HepG2 (cell line): ENCODE results near the gene IZUMO4. TPM values are rescaled to one million over a fixed set of nuclear protein-coding genes. Genes with fewer than 3 reads are reported as not detected.

Experiments
- CHD4 ChIP-seq: fragments of 200-600 bp; sonication (generic); IDR thresholded peaks from 2 replicates; pipeline ENCODE4 v1.7.0; 2017; ENCODE audit warnings: mild to moderate bottlenecking, low read length, borderline replicate concordance
- FOXA3 ChIP-seq: IDR thresholded peaks from 2 replicates; pipeline ENCODE4 v1.6.1; 2016; ENCODE audit warnings: missing genetic modification reagents, missing compliant biosample characterization
- MATR3 ChIP-seq: sonication (generic); formaldehyde crosslinking; IDR thresholded peaks from 2 replicates; pipeline ENCODE4 v1.4.0; 2020; ENCODE audit warnings: missing genetic modification reagents
- RBAK ChIP-seq: sonication (generic); formaldehyde crosslinking; IDR thresholded peaks from 2 replicates; pipeline ENCODE4 v1.5.1; 2020; ENCODE audit warnings: mild to moderate bottlenecking, missing genetic modification reagents
- ZBTB2 ChIP-seq: sonication (generic); formaldehyde crosslinking; IDR thresholded peaks from 2 replicates; pipeline ENCODE4 v1.8.0; 2022; ENCODE audit warnings: low read depth, missing genetic modification reagents
- ZFP62 ChIP-seq: sonication (generic); formaldehyde crosslinking; IDR thresholded peaks from 2 replicates; pipeline ENCODE4 v1.4.0; 2020; ENCODE audit warnings: missing genetic modification reagents
- ZFP90 ChIP-seq: sonication (generic); formaldehyde crosslinking; IDR thresholded peaks from 2 replicates; pipeline ENCODE4 v1.8.0; 2022; ENCODE audit warnings: missing genetic modification reagents, mild to moderate bottlenecking, inconsistent platforms, borderline replicate concordance
- ZNF10 ChIP-seq: sonication (generic); formaldehyde crosslinking; IDR thresholded peaks from 2 replicates; pipeline ENCODE4 v1.4.0; 2020; ENCODE audit warnings: mild to moderate bottlenecking, low read depth, missing genetic modification reagents, borderline replicate concordance
- ZNF282 ChIP-seq: fragments of 450-650 bp; IDR thresholded peaks from 2 replicates; pipeline ENCODE4 v1.6.1; 2018; ENCODE audit not compliant: partially characterized antibody
- ZNF407 ChIP-seq: sonication (generic); formaldehyde crosslinking; IDR thresholded peaks from one replicate; pipeline ENCODE4 v1.5.1; 2020; ENCODE audit warnings: mild to moderate bottlenecking, missing genetic modification reagents; ENCODE audit errors: not compliant biosample characterization
- ZNF609 ChIP-seq: sonication (generic); formaldehyde crosslinking; IDR thresholded peaks from 2 replicates; pipeline ENCODE4 v1.4.0; 2020; ENCODE audit warnings: mild to moderate bottlenecking, missing genetic modification reagents, borderline replicate concordance
- ZNF660 ChIP-seq: sonication (generic); formaldehyde crosslinking; IDR thresholded peaks from 2 replicates; pipeline ENCODE4 v1.5.1; 2020; ENCODE audit warnings: mild to moderate bottlenecking, low read depth, missing genetic modification reagents, borderline replicate concordance
- ZNF724P ChIP-seq: sonication (generic); formaldehyde crosslinking; IDR thresholded peaks from 2 replicates; pipeline ENCODE4 v1.8.0; 2022; ENCODE audit warnings: missing genetic modification reagents, borderline replicate concordance
- ZNF746 ChIP-seq: sonication (generic); formaldehyde crosslinking; IDR thresholded peaks from 2 replicates; pipeline ENCODE4 v1.8.0; 2022; ENCODE audit warnings: mild to moderate bottlenecking, missing genetic modification reagents
- polyA plus RNA-seq, 8 experiments: library from polyadenylated mRNA; depleted of rRNA in 3 of 8; stranded (reverse) in 7 of 8; unstranded in 1 of 8; fragments of >200 nt; fragmentation: Illumina TruSeq in 4 of 8; extraction: Trizol in 4 of 8; gene quantifications; 2 replicates each; pipeline versions ENCODE4 v1.2.1 to v1.2.3, GENCODE V29; 2011 to 2016; ENCODE audit warnings: low read depth in 4 of 8, missing spikeins in 1 of 8, mixed read lengths in 1 of 8; ENCODE audit not compliant: insufficient read depth in 1 of 8
- total RNA-seq, 5 experiments: library from RNA; depleted of rRNA; stranded (reverse); fragments of >200 nt; fragmentation: Illumina TruSeq; extraction: Trizol; gene quantifications; 2 replicates each; pipeline ENCODE4 v1.2.3, GENCODE V29; 2016; ENCODE audit warnings: low read depth in 1 of 5

IZUMO4 gene
- total and polyA plus RNA-seq, 2 of the 13 experiments (the other 11 are each of a cell fraction or from before 2014, with no cell fraction given) = 0.77 to 3.9 TPM

- TF ChIP-seq ZNF10 (CRISPR knock-in tag) (no peak), FOXA3 (CRISPR knock-in tag) (peak; percentile 15; the same call in 1 of the 2 replicates), CHD4 (no peak), MATR3 (CRISPR knock-in tag) (no peak), ZFP62 (CRISPR knock-in tag) (no peak), ZNF609 (no peak), ZBTB2 (CRISPR knock-in tag) (no peak), ZNF746 (no peak; the same call in 1 of the 2 replicates), ZNF660 (CRISPR knock-in tag) (no peak), RBAK (no peak), ZFP90 (CRISPR knock-in tag) (no peak), ZNF724P (CRISPR knock-in tag) (peak; percentile 53; the same call in 1 of the 2 replicates), ZNF407 (CRISPR knock-in tag) (no peak), ZNF282 (no peak)
Measured at GRCh38 chr19:2060884-2061494, 35.7 kb upstream of the IZUMO4 start (continued).
